MM.1S (cell line): ENCODE data around the gene KRTAP4-2.

ENCODE experiments used
- DNase-seq: peaks from one replicate; pipeline ENCODE4 v3.0.0-alpha.2; 2015
- H2AFZ ChIP-seq: fragments of 300-600 bp; sonication (generic); 2 replicates; pipeline ENCODE4 v1.6.0; 2016; ENCODE audit warnings: antibody characterized with exemption, low read length
- H3F3A ChIP-seq: fragments of 300-600 bp; sonication (generic); 2 replicates; pipeline ENCODE4 v1.6.1; 2016; ENCODE audit warnings: mild to moderate bottlenecking, antibody characterized with exemption, low read length, moderate library complexity, mixed read lengths; ENCODE audit not compliant: insufficient read depth
- H3K27ac ChIP-seq: fragments of 300-600 bp; sonication (generic); 2 replicates; pipeline ENCODE4 v1.5.1; 2016; ENCODE audit warnings: mild to moderate bottlenecking, low read length
- H3K27me3 ChIP-seq: fragments of 300-600 bp; sonication (generic); replicated peaks from 2 replicates; pipeline ENCODE4 v1.6.0; 2016; ENCODE audit warnings: low read length; ENCODE audit not compliant: insufficient read depth
- H3K36me3 ChIP-seq: fragments of 300-600 bp; sonication (generic); replicated peaks from 2 replicates; pipeline ENCODE4 v1.6.1; 2016; ENCODE audit warnings: mild to moderate bottlenecking, low read length, mixed read lengths; ENCODE audit not compliant: insufficient read depth
- H3K4me1 ChIP-seq: fragments of 300-600 bp; sonication (generic); 2 replicates; pipeline ENCODE4 v1.6.1; 2016; ENCODE audit warnings: low read length, mixed read lengths
- H3K4me2 ChIP-seq: fragments of 300-600 bp; sonication (generic); 2 replicates; pipeline ENCODE4 v1.6.0; 2016; ENCODE audit warnings: low read depth, low read length
- H3K4me3 ChIP-seq: fragments of 300-600 bp; sonication (generic); 2 replicates; pipeline ENCODE4 v1.5.1; 2016; ENCODE audit warnings: low read length, mixed read lengths
- H3K79me2 ChIP-seq: fragments of 300-600 bp; sonication (generic); 2 replicates; pipeline ENCODE4 v1.6.1; 2016; ENCODE audit warnings: mixed run types, low read length, mixed read lengths
- H3K9ac ChIP-seq: fragments of 300-600 bp; sonication (generic); 2 replicates; pipeline ENCODE4 v1.6.1; 2016; ENCODE audit warnings: low read length, mixed read lengths
- H3K9me2 ChIP-seq: fragments of 300-600 bp; sonication (generic); replicated peaks from 2 replicates; pipeline ENCODE4 v1.6.1; 2016; ENCODE audit warnings: mild to moderate bottlenecking, low read length, mixed read lengths; ENCODE audit not compliant: insufficient read depth
- H3K9me3 ChIP-seq: fragments of 300-600 bp; sonication (generic); replicated peaks from 2 replicates; pipeline ENCODE4 v1.6.1; 2016; ENCODE audit warnings: mild to moderate bottlenecking, low read length, mixed read lengths; ENCODE audit not compliant: insufficient read depth
- H4K20me1 ChIP-seq: fragments of 300-600 bp; sonication (generic); 2 replicates; pipeline ENCODE4 v1.6.1; 2016; ENCODE audit warnings: mild to moderate bottlenecking, low read length, moderate library complexity, mixed read lengths; ENCODE audit not compliant: insufficient read depth
- EZH2 ChIP-seq: fragments of 300-600 bp; sonication (generic); optimal IDR thresholded peaks from 2 replicates; pipeline ENCODE3; 2017; ENCODE audit warnings: low read depth, mild to moderate bottlenecking, antibody characterized with exemption, low read length, mixed read lengths
- EZH2phosphoT487 ChIP-seq: fragments of 300-600 bp; sonication (generic); IDR thresholded peaks from 2 replicates; pipeline ENCODE4 v1.6.1; 2018; ENCODE audit warnings: antibody characterized with exemption, low read length
- TF ChIP-seq, protein P1 (sequence below): fragments of 300-600 bp; sonication (generic); IDR thresholded peaks from 2 replicates; pipeline ENCODE4 v1.5.1; 2016; ENCODE audit warnings: antibody characterized with exemption, low read length, mixed read lengths

The KRTAP4-2 gene

DNA sequence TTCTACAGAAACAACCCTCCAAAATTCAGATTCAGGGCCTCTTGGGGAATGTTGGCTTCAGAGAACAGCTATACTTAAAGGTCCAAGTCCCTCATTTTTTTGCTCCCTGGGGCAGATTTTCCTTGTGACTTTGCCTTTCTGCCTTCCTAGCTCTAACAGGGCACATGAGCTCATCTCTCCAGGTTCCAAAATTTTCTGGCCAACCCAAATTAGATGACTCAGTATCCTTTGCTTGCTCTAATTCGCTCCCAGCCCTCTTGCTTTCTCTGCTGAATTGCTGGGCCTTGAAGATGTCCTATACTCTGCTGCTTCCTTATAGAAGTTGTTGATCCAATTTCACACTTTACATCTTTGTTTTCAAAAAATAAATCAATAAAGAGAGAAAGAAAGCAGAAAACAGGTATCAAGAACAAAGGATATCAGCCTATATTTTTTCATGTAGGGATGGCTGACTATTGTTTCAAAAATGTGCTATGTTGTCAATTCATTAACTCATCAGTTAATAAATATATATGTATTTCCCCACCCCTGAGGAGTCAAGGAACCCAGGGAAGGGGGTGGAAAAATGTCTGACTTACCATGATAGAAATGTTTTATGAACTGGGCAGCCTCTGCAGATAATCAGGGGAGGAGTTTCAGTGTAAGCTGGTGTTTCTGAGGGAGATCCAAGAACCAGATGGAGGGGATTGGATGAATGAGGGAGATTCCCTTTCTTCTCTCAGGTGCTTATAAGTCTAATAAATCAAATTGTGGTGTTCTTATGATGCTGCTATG lies 1.0 kb upstream of the KRTAP4-2 start:
- Histone ChIP-seq H3K4me2 (no peak overlapping the region), H4K20me1 (no peaks in the 10 kb centered on the region), H3K4me3 (no peak overlapping the region), H3K9ac (no peak overlapping the region), H3K4me1 (peaks cover 16% of the 10 kb centered on the region; the same call in 1 of the 2 replicates), H3K36me3 (no peaks in the 10 kb centered on the region), H3K79me2 (no peaks in the 10 kb centered on the region), H2AFZ (no peak overlapping the region), H3K9me3 (no peaks in the 10 kb centered on the region), H3K27ac (no peak overlapping the region), H3K27me3 (no peaks in the 10 kb centered on the region), H3F3A (no peaks in the 10 kb centered on the region), H3K9me2 (no peaks in the 10 kb centered on the region)
- TF ChIP-seq, protein P1, sequence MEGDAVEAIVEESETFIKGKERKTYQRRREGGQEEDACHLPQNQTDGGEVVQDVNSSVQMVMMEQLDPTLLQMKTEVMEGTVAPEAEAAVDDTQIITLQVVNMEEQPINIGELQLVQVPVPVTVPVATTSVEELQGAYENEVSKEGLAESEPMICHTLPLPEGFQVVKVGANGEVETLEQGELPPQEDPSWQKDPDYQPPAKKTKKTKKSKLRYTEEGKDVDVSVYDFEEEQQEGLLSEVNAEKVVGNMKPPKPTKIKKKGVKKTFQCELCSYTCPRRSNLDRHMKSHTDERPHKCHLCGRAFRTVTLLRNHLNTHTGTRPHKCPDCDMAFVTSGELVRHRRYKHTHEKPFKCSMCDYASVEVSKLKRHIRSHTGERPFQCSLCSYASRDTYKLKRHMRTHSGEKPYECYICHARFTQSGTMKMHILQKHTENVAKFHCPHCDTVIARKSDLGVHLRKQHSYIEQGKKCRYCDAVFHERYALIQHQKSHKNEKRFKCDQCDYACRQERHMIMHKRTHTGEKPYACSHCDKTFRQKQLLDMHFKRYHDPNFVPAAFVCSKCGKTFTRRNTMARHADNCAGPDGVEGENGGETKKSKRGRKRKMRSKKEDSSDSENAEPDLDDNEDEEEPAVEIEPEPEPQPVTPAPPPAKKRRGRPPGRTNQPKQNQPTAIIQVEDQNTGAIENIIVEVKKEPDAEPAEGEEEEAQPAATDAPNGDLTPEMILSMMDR: no peak
- no peak for TF ChIP-seq EZH2
- no peak for TF ChIP-seq EZH2phosphoT487
- no peak for DNase-seq

DNA sequence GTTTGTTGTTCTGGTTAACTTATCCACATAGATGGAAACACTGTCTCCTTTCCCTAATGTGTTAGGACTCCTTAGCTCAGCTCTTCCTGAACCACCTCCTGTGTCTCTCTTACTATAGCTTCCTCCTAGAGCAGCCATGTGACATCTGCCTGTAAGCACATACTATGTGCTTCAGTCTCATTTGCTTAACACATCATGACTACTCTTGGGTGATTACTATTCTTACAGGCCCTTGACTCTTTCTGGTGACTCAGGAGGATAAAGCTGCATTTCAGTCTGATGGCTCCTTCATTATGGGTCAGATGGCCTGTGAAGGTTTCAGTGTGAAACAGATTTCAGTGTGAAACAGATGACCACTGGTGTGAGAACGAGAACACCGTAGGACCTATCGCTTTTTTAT lies 320 bp upstream of the KRTAP4-2 start:
- H3K4me3 ChIP-seq: no peak overlapping the region
- no peak overlapping the region for H2AFZ ChIP-seq
- no peak overlapping the region for H3K4me2 ChIP-seq
- no peaks in the 10 kb centered on the region for H3K27me3 ChIP-seq
- H3K9me3 ChIP-seq: no peaks in the 10 kb centered on the region
- no peak overlapping the region for H3K9ac ChIP-seq
- peaks cover 16% of the 10 kb centered on the region; the same call in 1 of the 2 replicates for H3K4me1 ChIP-seq
- H3K79me2 ChIP-seq: no peaks in the 10 kb centered on the region
- DNase-seq: no peak
- H4K20me1 ChIP-seq: no peaks in the 10 kb centered on the region
- H3K9me2 ChIP-seq: no peaks in the 10 kb centered on the region
- H3K36me3 ChIP-seq: no peaks in the 10 kb centered on the region
- no peak overlapping the region for H3K27ac ChIP-seq
- TF ChIP-seq EZH2phosphoT487: no peak
- TF ChIP-seq EZH2: no peak
- no peaks in the 10 kb centered on the region for H3F3A ChIP-seq

DNA sequence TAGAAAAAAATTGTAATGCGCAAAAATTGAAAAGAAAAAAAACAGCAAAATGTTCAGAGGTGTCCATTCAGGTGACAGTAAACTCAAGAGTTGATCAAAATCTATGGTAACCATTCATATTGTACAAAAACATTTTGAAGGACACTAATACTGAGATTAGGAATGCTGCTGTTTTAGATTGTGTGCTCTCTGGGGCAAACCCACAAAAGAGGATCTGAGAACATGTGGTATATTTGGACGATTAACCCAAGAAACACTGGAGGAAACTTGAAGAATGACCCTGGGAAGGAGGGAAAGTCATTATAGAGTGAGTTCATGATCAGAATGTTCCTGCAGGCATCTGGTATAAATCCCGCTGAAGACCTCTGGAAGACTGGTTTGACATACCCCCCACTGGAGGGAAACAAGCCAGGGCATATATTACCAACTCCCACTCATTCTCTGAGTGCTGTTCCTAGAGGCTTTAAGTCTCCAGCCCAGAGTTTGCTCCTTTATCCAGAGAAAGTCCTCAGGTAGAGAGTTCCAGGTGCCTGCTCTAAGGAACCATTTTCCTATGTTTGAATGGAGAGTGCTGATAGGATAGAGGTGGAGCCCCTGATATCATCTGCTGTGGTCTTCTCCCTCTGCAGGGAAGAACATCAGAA lies 1.2 kb downstream of the KRTAP4-2 start:
- no peaks in the 10 kb centered on the region for H3K36me3 ChIP-seq
- TF ChIP-seq EZH2 (no peak), EZH2phosphoT487 (no peak)
- TF ChIP-seq, protein P1: no peak
- peaks cover 16% of the 10 kb centered on the region; the same call in 1 of the 2 replicates for H3K4me1 ChIP-seq
- H3K4me3 ChIP-seq: no peak overlapping the region
- DNase-seq: peak; percentile 41
- no peak overlapping the region for H2AFZ ChIP-seq
- no peak overlapping the region for H3K9ac ChIP-seq
- H3K27ac ChIP-seq: no peak overlapping the region
- H3K9me3 ChIP-seq: no peaks in the 10 kb centered on the region
- H4K20me1 ChIP-seq: no peaks in the 10 kb centered on the region
- no peak overlapping the region for H3K4me2 ChIP-seq
- H3K79me2 ChIP-seq: no peaks in the 10 kb centered on the region
- H3K27me3 ChIP-seq: no peaks in the 10 kb centered on the region
- no peaks in the 10 kb centered on the region for H3K9me2 ChIP-seq
- H3F3A ChIP-seq: no peaks in the 10 kb centered on the region

DNA sequence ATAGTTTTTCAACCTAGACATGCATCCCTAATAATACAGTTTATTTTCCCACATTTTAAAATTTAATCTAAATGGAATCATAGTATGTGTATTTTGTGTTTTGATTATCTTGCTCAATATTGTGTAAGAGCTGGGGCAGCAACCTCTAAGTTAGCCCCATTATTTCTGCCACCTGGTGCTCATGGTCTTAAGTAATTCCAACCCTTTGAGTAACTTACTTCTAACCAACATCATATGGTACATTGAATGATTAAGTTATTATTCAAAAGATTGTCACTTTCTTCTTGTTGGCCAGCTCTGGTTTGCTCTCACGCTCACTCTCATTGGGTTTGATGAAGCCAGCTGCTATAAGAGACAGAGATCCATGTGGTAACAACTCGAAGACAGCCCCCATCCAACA lies 6.1 kb downstream of the KRTAP4-2 start:
- H3K4me1 ChIP-seq: peaks cover 9% of the 10 kb centered on the region; the same call in 1 of the 2 replicates
- H4K20me1 ChIP-seq: no peaks in the 10 kb centered on the region
- no peak overlapping the region for H3K4me3 ChIP-seq
- no peak overlapping the region for H2AFZ ChIP-seq
- no peaks in the 10 kb centered on the region for H3K79me2 ChIP-seq
- H3F3A ChIP-seq: no peaks in the 10 kb centered on the region
- no peaks in the 10 kb centered on the region for H3K27me3 ChIP-seq
- H3K27ac ChIP-seq: no peak overlapping the region
- TF ChIP-seq, protein P1: no peak
- TF ChIP-seq EZH2phosphoT487 (no peak), EZH2 (no peak)
- H3K9ac ChIP-seq: no peak overlapping the region
- H3K9me3 ChIP-seq: no peaks in the 10 kb centered on the region
- H3K4me2 ChIP-seq: no peak overlapping the region
- DNase-seq: no peak
- no peaks in the 10 kb centered on the region for H3K9me2 ChIP-seq
- H3K36me3 ChIP-seq: no peaks in the 10 kb centered on the region
